Karpas-422 (cell line): Measurements from ENCODE around the gene SLCO3A1. TPM values are rescaled to one million over a fixed set of nuclear protein-coding genes. Genes with fewer than 3 reads are reported as not detected.

Source experiments
- DNase-seq: peaks from one replicate; pipeline ENCODE4 v3.0.0-alpha.2; 2015
- H2AFZ ChIP-seq: fragments of 200-600 bp; sonication (generic); 2 replicates; pipeline ENCODE4 v1.6.1; 2014; ENCODE audit warnings: antibody characterized with exemption, low read length, mixed read lengths
- H3K27ac ChIP-seq: fragments of 200-600 bp; sonication (generic); 2 replicates; pipeline ENCODE4 v1.5.1; 2014; ENCODE audit warnings: mild to moderate bottlenecking, low read length, moderate library complexity
- H3K27me3 ChIP-seq: fragments of 200-600 bp; sonication (generic); 2 replicates; pipeline ENCODE4 v1.6.1; 2014; ENCODE audit warnings: low read length, mixed read lengths
- H3K36me3 ChIP-seq: fragments of 200-600 bp; sonication (generic); 2 replicates; pipeline ENCODE4 v1.6.1; 2014; ENCODE audit warnings: low read length, mixed read lengths; ENCODE audit not compliant: insufficient read depth
- H3K4me1 ChIP-seq: fragments of 200-600 bp; sonication (generic); 2 replicates; pipeline ENCODE4 v1.6.1; 2014; ENCODE audit warnings: mild to moderate bottlenecking, low read length, mixed read lengths
- H3K4me2 ChIP-seq: fragments of 200-600 bp; sonication (generic); 2 replicates; pipeline ENCODE4 v1.6.1; 2014; ENCODE audit warnings: low read length, low read depth, mild to moderate bottlenecking; ENCODE audit not compliant: poor library complexity, severe bottlenecking
- H3K4me3 ChIP-seq: fragments of 200-600 bp; sonication (generic); 2 replicates; pipeline ENCODE4 v1.5.1; 2014; ENCODE audit warnings: mild to moderate bottlenecking, antibody characterized with exemption, low read length, mixed read lengths
- H3K79me2 ChIP-seq: fragments of 200-600 bp; sonication (generic); 2 replicates; pipeline ENCODE4 v1.6.1; 2014; ENCODE audit warnings: mild to moderate bottlenecking, low read length, mixed read lengths
- H3K9ac ChIP-seq: fragments of 200-600 bp; sonication (generic); 2 replicates; pipeline ENCODE4 v1.6.0; 2014; ENCODE audit warnings: low read length
- H3K9me2 ChIP-seq: fragments of 200-600 bp; sonication (generic), shearing (Covaris generic); replicated peaks from 2 replicates; pipeline ENCODE4 v1.6.0; 2014; ENCODE audit warnings: mild to moderate bottlenecking, low read length, moderate library complexity; ENCODE audit not compliant: insufficient read depth
- H3K9me3 ChIP-seq: fragments of 300-700, 200-600 bp; sonication (generic); 2 replicates; pipeline ENCODE4 v1.6.1; 2014; ENCODE audit warnings: low read length, mixed read lengths
- H4K20me1 ChIP-seq: fragments of 200-600 bp; sonication (generic); 2 replicates; pipeline ENCODE4 v1.6.1; 2014; ENCODE audit warnings: mild to moderate bottlenecking, antibody characterized with exemption, low read length, low read depth; ENCODE audit not compliant: insufficient read depth
- total RNA-seq: library from RNA; depleted of rRNA; stranded (reverse); fragments of >200 nt; shearing (Covaris generic); gene quantifications from 2 replicates; pipeline ENCODE4 v1.2.3, GENCODE V29; 2014; ENCODE audit warnings: low replicate concordance

The SLCO3A1 gene
- total RNA-seq, 1 experiment from 2014 or later: 36.2 TPM

DNA sequence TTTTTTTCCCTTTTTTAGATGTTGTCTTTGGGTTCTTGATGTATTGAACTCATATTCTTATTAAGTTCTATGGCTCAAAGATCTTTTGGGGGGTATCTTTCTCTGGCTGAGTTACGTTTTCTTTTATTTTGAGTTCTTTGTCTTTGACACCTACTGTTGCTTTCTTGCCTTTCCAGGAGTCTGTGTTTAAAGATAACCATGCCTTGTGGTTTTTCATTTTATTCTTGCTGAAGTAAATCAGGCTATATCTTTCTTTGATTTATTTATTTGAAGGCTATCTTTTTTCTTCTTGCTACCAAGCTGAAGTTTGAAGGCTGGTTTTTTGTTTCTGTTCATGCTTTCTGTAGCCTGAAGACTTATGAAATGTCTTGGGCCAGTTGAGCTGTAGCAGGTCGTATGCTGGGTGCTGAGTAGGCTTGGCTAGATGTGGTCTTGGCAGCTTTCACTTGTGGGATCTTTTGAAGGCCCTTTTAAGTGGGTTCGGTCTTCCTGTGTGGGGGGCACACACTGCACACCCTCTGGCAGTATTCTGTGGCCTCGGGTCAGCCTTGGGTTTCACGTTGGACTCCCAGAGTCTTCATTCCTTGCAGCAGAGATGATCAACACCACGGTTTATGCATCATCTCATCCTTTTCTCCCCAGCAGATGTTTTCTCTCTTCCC is 17.5 kb downstream of the SLCO3A1 start:
- no peaks in the 10 kb centered on the region for H3K9me3 ChIP-seq
- H3K79me2 ChIP-seq: peaks cover 100% of the 10 kb centered on the region
- no peaks in the 10 kb centered on the region for H3K27me3 ChIP-seq
- H3K9me2 ChIP-seq: no peaks in the 10 kb centered on the region
- no peak overlapping the region for H3K4me2 ChIP-seq
- H2AFZ ChIP-seq: no peak overlapping the region
- no peak for DNase-seq
- H3K4me1 ChIP-seq: peaks cover 36% of the 10 kb centered on the region
- no peak overlapping the region for H3K9ac ChIP-seq
- H4K20me1 ChIP-seq: peaks cover 14% of the 10 kb centered on the region
- no peak overlapping the region for H3K4me3 ChIP-seq
- H3K36me3 ChIP-seq: peaks cover 6% of the 10 kb centered on the region; the same call in 1 of the 2 replicates
- no peak overlapping the region for H3K27ac ChIP-seq

DNA sequence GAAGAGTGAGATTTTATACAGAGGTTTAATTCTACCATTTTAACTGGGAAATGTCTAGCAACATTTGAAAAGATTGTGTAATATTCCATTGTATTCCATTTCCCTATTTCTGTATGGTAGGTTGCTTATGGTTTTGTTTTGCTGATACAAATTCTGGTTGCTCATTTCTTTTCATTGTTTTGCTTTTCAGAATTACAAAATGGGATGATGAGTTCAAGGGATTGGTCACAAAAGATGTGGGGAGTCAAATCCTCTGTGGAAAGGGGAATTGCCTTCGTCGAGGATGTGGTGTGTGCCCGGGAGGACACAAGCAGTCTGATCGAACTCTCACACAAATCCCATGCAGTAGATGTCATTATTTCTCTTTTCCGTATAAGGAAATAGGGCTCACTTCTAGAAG is 18.3 kb downstream of the SLCO3A1 start:
- Histone ChIP-seq H3K4me1 (peaks cover 27% of the 10 kb centered on the region), H3K4me3 (no peak overlapping the region), H3K27me3 (no peaks in the 10 kb centered on the region), H3K4me2 (no peak overlapping the region), H3K79me2 (peaks cover 100% of the 10 kb centered on the region), H4K20me1 (peaks cover 12% of the 10 kb centered on the region), H2AFZ (no peak overlapping the region), H3K9me2 (no peaks in the 10 kb centered on the region), H3K9ac (no peak overlapping the region), H3K27ac (no peak overlapping the region), H3K9me3 (no peaks in the 10 kb centered on the region), H3K36me3 (peaks cover 6% of the 10 kb centered on the region; the same call in 1 of the 2 replicates)
- DNase-seq: no peak

DNA sequence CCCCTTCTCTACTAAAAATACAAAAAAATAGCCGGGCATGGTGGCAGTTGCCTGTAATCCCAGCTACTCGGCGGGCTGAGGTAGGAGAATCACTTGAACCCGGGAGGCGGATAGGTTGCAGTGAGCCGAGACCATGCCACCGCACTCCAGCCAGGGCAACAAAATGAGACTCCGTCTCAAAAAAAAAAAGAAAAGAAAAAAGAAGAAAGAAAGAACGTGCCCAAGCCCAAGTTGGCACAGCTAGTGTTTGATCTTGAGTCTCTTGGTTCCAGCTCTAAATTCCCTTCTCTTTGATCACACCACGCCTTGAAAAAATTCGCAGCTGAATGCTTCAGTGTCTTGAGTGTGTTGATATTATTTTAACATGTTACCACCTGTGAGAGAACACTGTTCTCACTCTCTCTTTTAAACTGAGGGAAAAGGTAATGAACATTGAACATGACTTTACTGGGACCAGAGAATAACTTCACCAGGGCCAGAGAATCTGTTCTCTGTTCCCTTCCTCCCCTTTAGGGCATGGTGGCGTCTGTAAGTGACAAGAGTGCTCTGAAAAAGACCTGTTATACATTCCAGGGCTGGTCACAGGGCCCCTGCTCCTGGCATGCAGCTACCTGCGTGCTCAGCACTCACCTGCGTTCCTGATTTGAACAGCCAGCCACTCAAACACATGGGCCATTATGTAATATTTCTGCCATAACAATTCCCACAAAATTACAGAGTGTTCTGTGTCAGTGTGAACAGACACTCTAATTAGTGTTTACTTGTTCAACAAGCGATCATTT is 19.0 kb downstream of the SLCO3A1 start:
- H4K20me1 ChIP-seq: peaks cover 12% of the 10 kb centered on the region
- H3K4me2 ChIP-seq: no peak overlapping the region
- H3K4me3 ChIP-seq: no peak overlapping the region
- no peak overlapping the region for H2AFZ ChIP-seq
- peaks cover 100% of the 10 kb centered on the region for H3K79me2 ChIP-seq
- no peak for DNase-seq
- H3K27me3 ChIP-seq: no peaks in the 10 kb centered on the region
- peaks cover 25% of the 10 kb centered on the region for H3K4me1 ChIP-seq
- H3K9ac ChIP-seq: no peak overlapping the region
- peaks cover 6% of the 10 kb centered on the region; the same call in 1 of the 2 replicates for H3K36me3 ChIP-seq
- no peak overlapping the region for H3K27ac ChIP-seq
- H3K9me3 ChIP-seq: no peaks in the 10 kb centered on the region
- no peaks in the 10 kb centered on the region for H3K9me2 ChIP-seq

DNA sequence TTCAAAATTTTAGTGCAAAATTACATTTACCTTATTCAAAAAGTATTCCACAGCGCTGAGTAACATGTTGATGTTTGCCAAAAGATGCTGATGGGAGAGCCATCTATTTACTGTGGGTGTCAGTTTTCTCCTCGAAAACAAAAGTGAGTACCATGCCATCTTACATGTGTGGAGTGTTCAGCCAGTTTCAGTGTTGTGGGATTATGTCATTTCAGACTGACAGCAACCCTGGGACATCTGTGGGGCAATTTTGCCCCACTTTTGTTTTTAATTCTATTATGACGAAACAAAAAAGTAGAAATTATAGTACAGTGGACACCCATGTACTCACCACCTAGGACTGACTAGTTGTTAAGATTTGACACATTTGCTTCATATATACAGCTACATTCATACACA is 19.6 kb downstream of the SLCO3A1 start:
- H3K4me2 ChIP-seq: no peak overlapping the region
- no peak overlapping the region for H3K4me3 ChIP-seq
- H2AFZ ChIP-seq: no peak overlapping the region
- H3K27me3 ChIP-seq: no peaks in the 10 kb centered on the region
- H3K79me2 ChIP-seq: peaks cover 100% of the 10 kb centered on the region
- H4K20me1 ChIP-seq: peaks cover 13% of the 10 kb centered on the region
- H3K36me3 ChIP-seq: peaks cover 6% of the 10 kb centered on the region; the same call in 1 of the 2 replicates
- no peak for DNase-seq
- H3K9me2 ChIP-seq: no peaks in the 10 kb centered on the region
- no peak overlapping the region for H3K9ac ChIP-seq
- H3K27ac ChIP-seq: no peak overlapping the region
- no peaks in the 10 kb centered on the region for H3K9me3 ChIP-seq
- H3K4me1 ChIP-seq: peaks cover 21% of the 10 kb centered on the region

DNA sequence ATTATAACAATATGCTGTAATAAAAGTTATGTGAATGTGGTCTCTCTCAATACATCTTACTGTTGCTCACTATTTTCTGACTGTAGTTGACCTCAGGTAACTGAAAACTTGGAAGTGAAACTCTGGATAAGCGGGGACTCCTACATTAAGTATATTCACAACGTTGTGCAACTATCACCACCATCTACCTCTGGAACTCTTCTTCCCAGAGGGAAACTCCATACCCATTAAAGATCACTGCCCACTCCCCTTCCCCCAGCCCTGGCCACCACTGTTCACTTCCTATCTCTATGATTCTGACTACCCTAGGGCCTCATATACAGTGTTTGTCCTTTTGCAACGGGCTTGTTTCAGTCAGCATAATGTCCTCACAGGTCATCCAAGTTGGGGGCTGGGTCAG is 20.7 kb downstream of the SLCO3A1 start:
- Histone ChIP-seq H3K27ac (no peak overlapping the region), H3K79me2 (peaks cover 100% of the 10 kb centered on the region), H3K27me3 (no peaks in the 10 kb centered on the region), H3K4me1 (peaks cover 20% of the 10 kb centered on the region), H3K4me3 (no peak overlapping the region), H3K9ac (no peak overlapping the region), H2AFZ (no peak overlapping the region), H3K9me3 (no peaks in the 10 kb centered on the region), H3K4me2 (no peak overlapping the region), H4K20me1 (peaks cover 22% of the 10 kb centered on the region), H3K36me3 (peaks cover 6% of the 10 kb centered on the region; the same call in 1 of the 2 replicates), H3K9me2 (no peaks in the 10 kb centered on the region)
- DNase-seq: no peak

DNA sequence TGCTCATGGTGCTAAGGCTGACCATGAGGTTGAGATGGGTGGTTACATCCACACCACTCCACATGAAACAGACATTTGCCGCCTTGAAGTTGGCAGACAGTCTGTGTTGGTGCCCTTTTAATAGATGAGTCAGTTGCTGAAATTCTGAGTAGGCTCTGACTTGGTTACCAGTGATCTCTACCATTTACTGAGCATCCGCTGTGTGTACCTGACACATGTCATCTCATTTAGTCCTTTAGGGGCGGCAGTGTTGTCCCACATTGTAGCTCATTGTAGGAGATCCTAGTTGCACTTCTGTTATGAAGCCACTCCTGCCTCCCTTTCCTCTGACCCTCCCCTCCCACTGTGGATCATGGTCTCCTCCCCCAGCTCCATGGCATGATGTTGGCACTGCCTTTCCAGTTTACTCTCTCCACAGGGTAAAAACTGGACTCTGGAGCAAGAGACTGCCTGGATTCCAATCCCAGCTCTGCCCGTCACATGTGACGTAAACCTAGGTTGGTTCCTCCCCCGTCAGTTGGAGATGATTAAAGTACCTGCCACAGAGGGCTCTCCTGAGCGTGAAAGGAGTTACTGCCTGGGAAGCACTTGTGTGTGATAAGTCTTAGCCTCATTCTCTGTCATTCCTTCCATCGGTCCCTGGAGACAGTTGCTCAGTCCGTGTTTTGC is 21.6 kb downstream of the SLCO3A1 start:
- Histone ChIP-seq H3K9me2 (no peaks in the 10 kb centered on the region), H4K20me1 (peaks cover 22% of the 10 kb centered on the region), H3K9ac (no peak overlapping the region), H3K4me3 (no peak overlapping the region), H2AFZ (no peak overlapping the region), H3K9me3 (no peaks in the 10 kb centered on the region), H3K4me2 (no peak overlapping the region), H3K27me3 (no peaks in the 10 kb centered on the region), H3K79me2 (peaks cover 100% of the 10 kb centered on the region), H3K36me3 (peaks cover 6% of the 10 kb centered on the region; the same call in 1 of the 2 replicates), H3K4me1 (peaks cover 12% of the 10 kb centered on the region), H3K27ac (no peak overlapping the region)
- no peak for DNase-seq

DNA sequence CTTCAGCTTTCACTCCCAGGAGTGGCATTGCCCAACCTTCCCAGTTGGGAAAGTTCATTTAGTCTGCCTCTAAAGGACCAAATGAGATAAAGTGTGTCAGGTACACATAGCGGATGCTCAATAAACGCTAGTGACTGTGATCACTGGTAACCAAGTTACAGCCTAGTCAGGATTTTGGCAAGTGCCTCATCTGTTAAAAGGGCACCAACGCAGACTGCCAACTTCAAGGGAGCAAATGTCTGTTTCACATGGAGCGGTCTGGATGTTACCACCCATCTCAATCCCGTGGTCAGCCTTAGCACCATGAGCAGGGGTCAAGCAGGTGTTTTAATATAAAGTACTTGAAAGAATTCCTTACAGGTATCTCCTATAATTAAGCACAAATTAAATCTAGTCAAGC is 22.7 kb downstream of the SLCO3A1 start:
- Histone ChIP-seq H3K9me2 (no peaks in the 10 kb centered on the region), H3K4me2 (no peak overlapping the region), H3K79me2 (peaks cover 100% of the 10 kb centered on the region), H4K20me1 (peaks cover 22% of the 10 kb centered on the region), H3K27me3 (no peaks in the 10 kb centered on the region), H3K4me3 (no peak overlapping the region), H3K4me1 (peaks cover 9% of the 10 kb centered on the region), H3K9me3 (no peaks in the 10 kb centered on the region), H2AFZ (no peak overlapping the region), H3K27ac (no peak overlapping the region), H3K36me3 (peaks cover 6% of the 10 kb centered on the region; the same call in 1 of the 2 replicates), H3K9ac (no peak overlapping the region)
- no peak for DNase-seq

DNA sequence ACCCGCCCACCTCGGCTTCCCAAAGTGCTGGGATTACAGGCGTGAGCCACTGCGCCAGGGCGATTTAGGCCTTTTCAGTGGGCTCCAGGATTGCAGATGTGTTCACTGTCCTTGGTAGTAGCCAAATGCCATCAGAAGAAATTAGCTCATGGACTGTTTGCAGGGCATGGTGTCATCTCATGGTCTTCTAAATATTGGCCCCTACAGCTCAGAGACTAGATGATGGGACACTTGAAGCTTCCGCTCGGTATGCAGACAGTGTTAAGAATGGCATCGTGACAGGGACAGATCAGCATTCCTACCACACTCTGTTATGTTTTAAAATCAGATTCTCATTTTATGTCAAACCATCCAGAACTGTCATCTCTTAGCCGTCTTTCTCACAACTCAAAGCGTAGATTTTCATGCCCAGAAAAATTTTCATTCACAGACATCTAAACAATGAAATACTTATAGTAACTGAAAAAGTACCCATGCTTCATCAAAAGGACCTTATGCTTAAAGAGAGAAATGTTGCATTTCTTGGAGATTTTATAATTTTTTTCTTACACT is 24.9 kb downstream of the SLCO3A1 start:
- Histone ChIP-seq H3K4me1 (peaks cover 20% of the 10 kb centered on the region), H3K4me2 (no peak overlapping the region), H3K9ac (no peak overlapping the region), H3K4me3 (no peak overlapping the region), H2AFZ (no peak overlapping the region), H3K9me3 (no peaks in the 10 kb centered on the region), H3K9me2 (no peaks in the 10 kb centered on the region), H3K27me3 (no peaks in the 10 kb centered on the region), H4K20me1 (peaks cover 29% of the 10 kb centered on the region), H3K79me2 (peaks cover 100% of the 10 kb centered on the region), H3K36me3 (peaks cover 6% of the 10 kb centered on the region; the same call in 1 of the 2 replicates), H3K27ac (no peak overlapping the region)
- DNase-seq: no peak
